Right atrium auricular region (tissue), 2 donors: ENCODE data around the gene HSD17B12. TPM values are rescaled to one million over a fixed set of nuclear protein-coding genes. Genes with fewer than 3 reads are reported as not detected.
"Not testable (repeated sequence)": the region's sequence is repeated elsewhere in the genome, so short reads cannot be mapped to it uniquely, and the experiment has no call there.

Source experiments
- DNase-seq: peaks from one replicate; pipeline ENCODE4 v3.0.0-alpha.2; 2019; ENCODE audit warnings: low spot score
- H3K27ac ChIP-seq, 2 donors: fragments of 200-600 bp; sonication (generic); 1 replicate in 1 of 2; 2 replicates in 1 of 2; pipeline ENCODE4 v1.5.1; 2016 to 2019
- H3K27me3 ChIP-seq, 2 donors: fragments of 200-600 bp; sonication (generic); one replicate each; pipeline versions ENCODE4 v1.5.1 to v1.6.0; 2017 to 2019
- H3K36me3 ChIP-seq: fragments of 200-600 bp; sonication (generic); one replicate; pipeline ENCODE4 v1.5.1; 2016
- H3K4me1 ChIP-seq, 2 donors: fragments of 200-600 bp; sonication (generic); one replicate each; pipeline versions ENCODE4 v1.5.1 to v1.6.0; 2017 to 2019
- H3K4me3 ChIP-seq, 2 donors: fragments of 200-600 bp; sonication (generic); 1 replicate in 1 of 2; 2 replicates in 1 of 2; pipeline ENCODE4 v1.5.1; 2017 to 2019; ENCODE audit warnings: mild to moderate bottlenecking in 1 of 2, moderate library complexity in 1 of 2
- H3K9me3 ChIP-seq, 2 donors: fragments of 200-600 bp; sonication (generic); one replicate each; pipeline ENCODE4 v1.5.1; 2019
- total RNA-seq, 2 donors: library from RNA; depleted of rRNA; stranded (reverse); fragments of >200 nt; gene quantifications; one replicate each; pipeline ENCODE4 v1.1.0, GENCODE V29; 2016
- TF ChIP-seq, protein P1 (sequence below), 2 donors: fragments of 200-600 bp; sonication (generic); IDR thresholded peaks; one replicate each; pipeline ENCODE4 v1.5.1; 2019; ENCODE audit warnings: antibody characterized with exemption in 2 of 2

The HSD17B12 gene
- total RNA-seq, 2 donors from 2014 or later: 61.4 to 108 TPM

- Histone ChIP-seq H3K9me3 (peaks cover 0 to 17% of the 10 kb centered on the region in 2 donors), H3K27ac (no peak overlapping the region), H3K36me3 (no peaks in the 10 kb centered on the region), H3K27me3 (no peaks in the 10 kb centered on the region), H3K4me3 (no peak overlapping the region), H3K4me1 (no peaks in the 10 kb centered on the region)
- TF ChIP-seq, protein P1, sequence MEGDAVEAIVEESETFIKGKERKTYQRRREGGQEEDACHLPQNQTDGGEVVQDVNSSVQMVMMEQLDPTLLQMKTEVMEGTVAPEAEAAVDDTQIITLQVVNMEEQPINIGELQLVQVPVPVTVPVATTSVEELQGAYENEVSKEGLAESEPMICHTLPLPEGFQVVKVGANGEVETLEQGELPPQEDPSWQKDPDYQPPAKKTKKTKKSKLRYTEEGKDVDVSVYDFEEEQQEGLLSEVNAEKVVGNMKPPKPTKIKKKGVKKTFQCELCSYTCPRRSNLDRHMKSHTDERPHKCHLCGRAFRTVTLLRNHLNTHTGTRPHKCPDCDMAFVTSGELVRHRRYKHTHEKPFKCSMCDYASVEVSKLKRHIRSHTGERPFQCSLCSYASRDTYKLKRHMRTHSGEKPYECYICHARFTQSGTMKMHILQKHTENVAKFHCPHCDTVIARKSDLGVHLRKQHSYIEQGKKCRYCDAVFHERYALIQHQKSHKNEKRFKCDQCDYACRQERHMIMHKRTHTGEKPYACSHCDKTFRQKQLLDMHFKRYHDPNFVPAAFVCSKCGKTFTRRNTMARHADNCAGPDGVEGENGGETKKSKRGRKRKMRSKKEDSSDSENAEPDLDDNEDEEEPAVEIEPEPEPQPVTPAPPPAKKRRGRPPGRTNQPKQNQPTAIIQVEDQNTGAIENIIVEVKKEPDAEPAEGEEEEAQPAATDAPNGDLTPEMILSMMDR (IDR thresholded peaks at IDR 0.05): no peak
- DNase-seq: no peak
These were observed 84.7 kb downstream of the HSD17B12 start for GRCh38 chr11:43765194-43765593.

DNA sequence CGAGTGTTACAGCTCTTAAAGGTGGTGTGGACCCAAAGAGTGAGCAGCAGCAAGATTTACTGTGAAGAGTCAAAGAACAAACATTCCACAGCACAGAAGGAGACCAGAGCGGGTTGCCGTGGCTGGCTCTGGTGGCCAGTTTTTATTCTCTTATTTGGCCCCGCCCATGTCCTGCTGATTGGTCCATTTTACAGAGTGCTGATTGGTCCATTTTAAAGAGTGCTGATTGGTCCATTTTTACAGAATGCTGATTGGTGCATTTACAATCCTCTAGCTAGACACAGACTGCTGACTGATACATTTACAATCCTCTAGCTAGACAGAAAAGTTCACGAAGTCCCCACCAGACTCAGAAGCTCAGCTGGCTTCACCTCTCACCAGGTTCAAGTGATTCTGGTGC is 88.1 kb downstream of the HSD17B12 start:
- H3K9me3 ChIP-seq: peaks cover 0 to 17% of the 10 kb centered on the region in 2 donors
- not testable (repeated sequence) for DNase-seq, H3K36me3 ChIP-seq, H3K4me1 ChIP-seq, H3K4me3 ChIP-seq, H3K27ac ChIP-seq, H3K27me3 ChIP-seq

DNA sequence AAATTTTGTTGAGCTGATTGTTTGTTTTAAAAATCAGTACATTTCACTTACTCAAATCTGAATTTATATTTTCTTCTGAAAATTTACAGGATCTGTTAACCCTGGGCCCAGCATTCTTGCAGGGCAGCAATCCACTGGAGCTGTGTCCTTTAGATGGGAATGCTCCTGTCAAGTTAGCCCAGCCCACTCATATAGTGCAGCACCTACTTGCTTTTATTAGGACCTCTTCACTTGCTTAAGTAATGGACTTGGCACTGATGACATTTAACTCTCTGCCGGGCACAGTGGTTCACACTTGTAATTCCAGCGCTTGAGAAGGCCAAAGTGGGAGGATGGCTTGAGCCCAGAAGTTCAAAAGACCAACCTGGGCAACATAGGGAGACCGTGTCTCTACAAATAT is 89.6 kb downstream of the HSD17B12 start:
- H3K27me3 ChIP-seq: no peaks in the 10 kb centered on the region

GRCh38 chr11:43772733-43773132 is 92.2 kb downstream of the HSD17B12 start:
- H3K27me3 ChIP-seq: no peaks in the 10 kb centered on the region
- no peak overlapping the region for H3K27ac ChIP-seq
- no peak overlapping the region for H3K4me3 ChIP-seq
- no peaks in the 10 kb centered on the region for H3K4me1 ChIP-seq
- H3K36me3 ChIP-seq: no peaks in the 10 kb centered on the region
- no peak for DNase-seq
- no peaks in the 10 kb centered on the region for H3K9me3 ChIP-seq
- TF ChIP-seq, protein P1 (IDR thresholded peaks at IDR 0.05): no peak

More for the DNA sequence above, 89.6 kb downstream of the HSD17B12 start:
- no peak for DNase-seq
- Histone ChIP-seq H3K27ac (no peak overlapping the region), H3K36me3 (no peaks in the 10 kb centered on the region), H3K9me3 (peaks cover 0 to 8% of the 10 kb centered on the region in 2 donors), H3K4me1 (no peaks in the 10 kb centered on the region), H3K4me3 (no peak overlapping the region)
- TF ChIP-seq, protein P1 (IDR thresholded peaks at IDR 0.05): no peak

GRCh38 chr11:43774786-43775185 is 94.2 kb downstream of the HSD17B12 start:
- H3K27me3 ChIP-seq: no peaks in the 10 kb centered on the region
- H3K27ac ChIP-seq: no peak overlapping the region
- no peak overlapping the region for H3K4me3 ChIP-seq
- TF ChIP-seq, protein P1 (IDR thresholded peaks at IDR 0.05): no peak
- no peak for DNase-seq
- no peaks in the 10 kb centered on the region for H3K9me3 ChIP-seq
- no peaks in the 10 kb centered on the region for H3K4me1 ChIP-seq
- H3K36me3 ChIP-seq: no peaks in the 10 kb centered on the region

GRCh38 chr11:43779306-43779705 is 98.8 kb downstream of the HSD17B12 start:
- Histone ChIP-seq H3K36me3 (no peaks in the 10 kb centered on the region), H3K27me3 (no peaks in the 10 kb centered on the region), H3K9me3 (peaks cover 6 to 10% of the 10 kb centered on the region in 2 donors), H3K4me1 (no peaks in the 10 kb centered on the region), H3K4me3 (no peak overlapping the region), H3K27ac (no peak overlapping the region)
- TF ChIP-seq, protein P1 (IDR thresholded peaks at IDR 0.05): no peak
- no peak for DNase-seq
